Activated T-cell treated with anti-CD3 and anti-CD28 coated beads, Interleukin-2, amount 50 U/mL, for 4 hours (primary cell): Measurements from ENCODE around the gene DYNC1I1. TPM values are rescaled to one million over a fixed set of nuclear protein-coding genes. Genes with fewer than 3 reads are reported as not detected.

Experiments
- ATAC-seq, 2 donors: fragments of 200-7000 bp; cut with Tn5 transposase; one replicate each; pipeline ENCODE4 v1.10.0; 2021
- DNase-seq: peaks from one replicate; pipeline ENCODE4 v3.0.0-alpha.2; 2020
- H3K27me3 Mint-ChIP-seq: one replicate; pipeline ENCODE4 v1.8.0; 2021; ENCODE audit warnings: low read depth, mixed read lengths
- H3K36me3 Mint-ChIP-seq: one replicate; pipeline ENCODE4 v1.8.0; 2022; ENCODE audit warnings: mixed read lengths; ENCODE audit not compliant: insufficient read depth
- H3K4me1 Mint-ChIP-seq: one replicate; pipeline ENCODE4 v1.8.0; 2021; ENCODE audit warnings: low read depth, mixed read lengths
- H3K4me3 Mint-ChIP-seq: one replicate; pipeline ENCODE4 v1.8.0; 2021; ENCODE audit warnings: mild to moderate bottlenecking, moderate library complexity, mixed read lengths
- H3K9me3 Mint-ChIP-seq: one replicate; pipeline ENCODE4 v1.8.0; 2021; ENCODE audit warnings: mixed read lengths
- total RNA-seq, 3 donors: library from RNA; stranded (reverse); gene quantifications; one replicate each; pipeline ENCODE4 v1.2.1, GENCODE V29; 2021

Gene DYNC1I1
- total RNA-seq, 3 donors from 2014 or later = not detected

- Mint-ChIP-seq H3K4me1 (no peaks in the 10 kb centered on the region), H3K9me3 (no peaks in the 10 kb centered on the region), H3K4me3 (no peak overlapping the region), H3K36me3 (no peaks in the 10 kb centered on the region), H3K27me3 (peaks cover 3% of the 10 kb centered on the region)
- ATAC-seq (no peak), DNase-seq (no peak)
Measured at GRCh38 chr7:95997632-95998031, 225.3 kb downstream of the DYNC1I1 start.

- no peak for ATAC-seq
- Mint-ChIP-seq H3K4me3 (no peak overlapping the region), H3K4me1 (no peaks in the 10 kb centered on the region), H3K27me3 (peaks cover 3% of the 10 kb centered on the region), H3K9me3 (no peaks in the 10 kb centered on the region), H3K36me3 (no peaks in the 10 kb centered on the region)
- no peak for DNase-seq
Measured at GRCh38 chr7:95999481-95999880, 227.1 kb downstream of the DYNC1I1 start.

GRCh38 chr7:96004578-96004977, 232.2 kb downstream of the DYNC1I1 start:
- no peak overlapping the region for H3K4me3 Mint-ChIP-seq
- no peak for ATAC-seq
- no peaks in the 10 kb centered on the region for H3K9me3 Mint-ChIP-seq
- H3K4me1 Mint-ChIP-seq = no peaks in the 10 kb centered on the region
- H3K27me3 Mint-ChIP-seq = no peaks in the 10 kb centered on the region
- no peaks in the 10 kb centered on the region for H3K36me3 Mint-ChIP-seq
- no peak for DNase-seq

GRCh38 chr7:96005271-96005670, 232.9 kb downstream of the DYNC1I1 start:
- Mint-ChIP-seq H3K4me3 (no peak overlapping the region), H3K4me1 (no peaks in the 10 kb centered on the region)
- ATAC-seq = no peak

GRCh38 chr7:96009148-96009547, 236.8 kb downstream of the DYNC1I1 start:
- Mint-ChIP-seq H3K4me1 (no peaks in the 10 kb centered on the region), H3K9me3 (no peaks in the 10 kb centered on the region), H3K4me3 (no peak overlapping the region), H3K27me3 (peaks cover 11% of the 10 kb centered on the region), H3K36me3 (no peaks in the 10 kb centered on the region)
- DNase-seq = no peak
- no peak for ATAC-seq

More at GRCh38 chr7:96005271-96005670, 232.9 kb downstream of the DYNC1I1 start:
- H3K9me3 Mint-ChIP-seq = no peaks in the 10 kb centered on the region
- no peaks in the 10 kb centered on the region for H3K27me3 Mint-ChIP-seq
- no peaks in the 10 kb centered on the region for H3K36me3 Mint-ChIP-seq
- DNase-seq = no peak

- DNase-seq (no peak), ATAC-seq (no peak)
- H3K4me3 Mint-ChIP-seq = no peak overlapping the region
- H3K9me3 Mint-ChIP-seq = no peaks in the 10 kb centered on the region
- no peaks in the 10 kb centered on the region for H3K36me3 Mint-ChIP-seq
- no peaks in the 10 kb centered on the region for H3K4me1 Mint-ChIP-seq
- peaks cover 19% of the 10 kb centered on the region for H3K27me3 Mint-ChIP-seq
Measured at GRCh38 chr7:96013836-96014235, 241.5 kb downstream of the DYNC1I1 start.

GRCh38 chr7:96014617-96015016, 242.3 kb downstream of the DYNC1I1 start:
- Mint-ChIP-seq H3K27me3 (peaks cover 21% of the 10 kb centered on the region), H3K4me1 (no peaks in the 10 kb centered on the region), H3K36me3 (no peaks in the 10 kb centered on the region), H3K9me3 (no peaks in the 10 kb centered on the region), H3K4me3 (no peak overlapping the region)
- ATAC-seq = no peak
- no peak for DNase-seq

GRCh38 chr7:96016056-96016586, 243.8 kb downstream of the DYNC1I1 start:
- Mint-ChIP-seq H3K4me3 (no peak overlapping the region), H3K9me3 (no peaks in the 10 kb centered on the region), H3K27me3 (peaks cover 16% of the 10 kb centered on the region), H3K36me3 (no peaks in the 10 kb centered on the region), H3K4me1 (no peaks in the 10 kb centered on the region)
- DNase-seq (no peak), ATAC-seq (no peak)

- Mint-ChIP-seq H3K27me3 (peaks cover 16% of the 10 kb centered on the region), H3K4me3 (no peak overlapping the region), H3K36me3 (no peaks in the 10 kb centered on the region), H3K4me1 (no peaks in the 10 kb centered on the region), H3K9me3 (no peaks in the 10 kb centered on the region)
- ATAC-seq (no peak), DNase-seq (no peak)
Measured at GRCh38 chr7:96016735-96017134, 244.4 kb downstream of the DYNC1I1 start.

GRCh38 chr7:96017877-96018276, 245.5 kb downstream of the DYNC1I1 start:
- ATAC-seq (no peak), DNase-seq (no peak)
- no peaks in the 10 kb centered on the region for H3K9me3 Mint-ChIP-seq
- H3K4me1 Mint-ChIP-seq = no peaks in the 10 kb centered on the region
- H3K27me3 Mint-ChIP-seq = peaks cover 11% of the 10 kb centered on the region
- H3K4me3 Mint-ChIP-seq = no peak overlapping the region
- H3K36me3 Mint-ChIP-seq = no peaks in the 10 kb centered on the region

GRCh38 chr7:96021568-96021967, 249.2 kb downstream of the DYNC1I1 start:
- ATAC-seq = no peak
- no peaks in the 10 kb centered on the region for H3K9me3 Mint-ChIP-seq
- no peaks in the 10 kb centered on the region for H3K4me1 Mint-ChIP-seq
- no peak for DNase-seq
- no peak overlapping the region for H3K4me3 Mint-ChIP-seq
- H3K27me3 Mint-ChIP-seq = peaks cover 8% of the 10 kb centered on the region
- H3K36me3 Mint-ChIP-seq = no peaks in the 10 kb centered on the region

- no peaks in the 10 kb centered on the region for H3K9me3 Mint-ChIP-seq
- DNase-seq (no peak), ATAC-seq (no peak)
- H3K27me3 Mint-ChIP-seq = peaks cover 14% of the 10 kb centered on the region
- no peaks in the 10 kb centered on the region for H3K36me3 Mint-ChIP-seq
- no peak overlapping the region for H3K4me3 Mint-ChIP-seq
- no peaks in the 10 kb centered on the region for H3K4me1 Mint-ChIP-seq
Measured at GRCh38 chr7:96023387-96023786, 251.0 kb downstream of the DYNC1I1 start.

GRCh38 chr7:96026010-96026409, 253.7 kb downstream of the DYNC1I1 start:
- DNase-seq (no peak), ATAC-seq (no peak)
- no peaks in the 10 kb centered on the region for H3K4me1 Mint-ChIP-seq
- peaks cover 9% of the 10 kb centered on the region for H3K27me3 Mint-ChIP-seq
- H3K4me3 Mint-ChIP-seq = no peak overlapping the region
- no peaks in the 10 kb centered on the region for H3K36me3 Mint-ChIP-seq
- H3K9me3 Mint-ChIP-seq = no peaks in the 10 kb centered on the region

GRCh38 chr7:96026611-96027010, 254.3 kb downstream of the DYNC1I1 start:
- DNase-seq (no peak), ATAC-seq (no peak)
- H3K36me3 Mint-ChIP-seq = no peaks in the 10 kb centered on the region
- no peaks in the 10 kb centered on the region for H3K4me1 Mint-ChIP-seq
- peaks cover 9% of the 10 kb centered on the region for H3K27me3 Mint-ChIP-seq
- H3K4me3 Mint-ChIP-seq = no peak overlapping the region
- H3K9me3 Mint-ChIP-seq = no peaks in the 10 kb centered on the region

GRCh38 chr7:96028729-96029128, 256.4 kb downstream of the DYNC1I1 start:
- H3K36me3 Mint-ChIP-seq = no peaks in the 10 kb centered on the region
- ATAC-seq (no peak), DNase-seq (no peak)
- no peaks in the 10 kb centered on the region for H3K4me1 Mint-ChIP-seq
- H3K27me3 Mint-ChIP-seq = peaks cover 9% of the 10 kb centered on the region
- H3K9me3 Mint-ChIP-seq = no peaks in the 10 kb centered on the region
- H3K4me3 Mint-ChIP-seq = no peak overlapping the region
